Cardiac fibroblast (primary cell): ENCODE results near the gene PIP4K2A.
"Not testable (repeated sequence)": the region's sequence is repeated elsewhere in the genome, so short reads cannot be mapped to it uniquely, and the experiment has no call there.

ENCODE experiments used
- DNase-seq, 2 donors: peaks; one replicate each; pipeline versions ENCODE4 v3.0.0 to v3.0.0-alpha.2; 2010; ENCODE audit warnings: low read depth in 2 of 2
- H3K4me3 ChIP-seq, 2 donors: replicated peaks in 1 of 2; 1 replicate in 1 of 2; 2 replicates in 1 of 2; pipeline ENCODE4 v1.5.1; 2011; ENCODE audit warnings: low read depth in 2 of 2, low read length in 2 of 2, mild to moderate bottlenecking in 2 of 2, moderate library complexity in 1 of 2
- TF ChIP-seq, protein P1 (sequence below): IDR thresholded peaks from one replicate; pipeline ENCODE4 v1.5.1; 2011; ENCODE audit warnings: low read depth, mild to moderate bottlenecking, low read length, inconsistent platforms

PIP4K2A gene

GRCh38 chr10:22515009-22515408 is 199.4 kb downstream of the PIP4K2A start:
- no peak overlapping the region for H3K4me3 ChIP-seq
- TF ChIP-seq, protein P1, sequence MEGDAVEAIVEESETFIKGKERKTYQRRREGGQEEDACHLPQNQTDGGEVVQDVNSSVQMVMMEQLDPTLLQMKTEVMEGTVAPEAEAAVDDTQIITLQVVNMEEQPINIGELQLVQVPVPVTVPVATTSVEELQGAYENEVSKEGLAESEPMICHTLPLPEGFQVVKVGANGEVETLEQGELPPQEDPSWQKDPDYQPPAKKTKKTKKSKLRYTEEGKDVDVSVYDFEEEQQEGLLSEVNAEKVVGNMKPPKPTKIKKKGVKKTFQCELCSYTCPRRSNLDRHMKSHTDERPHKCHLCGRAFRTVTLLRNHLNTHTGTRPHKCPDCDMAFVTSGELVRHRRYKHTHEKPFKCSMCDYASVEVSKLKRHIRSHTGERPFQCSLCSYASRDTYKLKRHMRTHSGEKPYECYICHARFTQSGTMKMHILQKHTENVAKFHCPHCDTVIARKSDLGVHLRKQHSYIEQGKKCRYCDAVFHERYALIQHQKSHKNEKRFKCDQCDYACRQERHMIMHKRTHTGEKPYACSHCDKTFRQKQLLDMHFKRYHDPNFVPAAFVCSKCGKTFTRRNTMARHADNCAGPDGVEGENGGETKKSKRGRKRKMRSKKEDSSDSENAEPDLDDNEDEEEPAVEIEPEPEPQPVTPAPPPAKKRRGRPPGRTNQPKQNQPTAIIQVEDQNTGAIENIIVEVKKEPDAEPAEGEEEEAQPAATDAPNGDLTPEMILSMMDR = no peak
- no peak for DNase-seq

- H3K4me3 ChIP-seq, DNase-seq: not testable (repeated sequence)
Observed at GRCh38 chr10:22514414-22514758, 200.0 kb downstream of the PIP4K2A start.

- not testable (repeated sequence) for H3K4me3 ChIP-seq
- DNase-seq = peak in 1 of 2 donors; percentile 4
Observed at GRCh38 chr10:22513483-22514413, 200.6 kb downstream of the PIP4K2A start.

- DNase-seq, H3K4me3 ChIP-seq: not testable (repeated sequence)
Observed at GRCh38 chr10:22512015-22512414, 202.4 kb downstream of the PIP4K2A start.

- DNase-seq, H3K4me3 ChIP-seq: not testable (repeated sequence)
Observed at GRCh38 chr10:22508214-22508613, 206.2 kb downstream of the PIP4K2A start.

DNA sequence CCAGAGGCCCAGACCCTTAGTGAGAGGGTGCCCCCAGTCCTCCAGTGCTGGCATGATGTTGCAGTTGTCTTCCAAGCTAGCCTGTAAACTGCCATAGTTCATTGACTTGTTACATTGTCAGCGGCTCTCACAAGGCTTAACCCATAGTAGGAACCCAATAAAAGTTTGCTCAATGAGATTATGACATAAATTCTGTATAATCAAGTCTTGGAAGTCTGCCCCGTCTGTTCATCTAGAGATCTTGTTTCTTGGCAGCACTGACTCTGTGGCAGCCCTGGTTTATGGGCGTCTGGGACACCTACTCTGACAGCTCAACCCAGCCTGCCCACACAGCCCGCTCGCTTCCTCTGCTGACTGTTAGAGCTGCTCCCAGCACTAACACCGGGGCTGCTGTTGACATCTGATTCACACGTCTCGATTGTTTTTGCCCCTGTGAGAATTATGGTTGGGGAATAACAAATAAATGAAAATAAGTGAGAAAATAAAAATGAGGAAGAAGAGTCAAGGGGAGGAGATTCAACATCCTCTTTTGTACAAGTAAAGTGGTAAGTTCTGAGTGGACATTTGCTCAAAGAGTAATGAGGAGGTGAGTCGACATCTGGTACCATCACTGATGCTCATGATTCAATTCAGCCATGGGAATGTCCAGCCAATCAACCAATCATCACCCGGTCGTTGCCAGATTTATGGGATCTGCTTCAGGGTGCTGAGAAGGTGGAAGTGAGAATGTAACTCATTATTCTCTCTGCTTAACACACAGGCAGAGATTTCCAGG is 208.3 kb downstream of the PIP4K2A start:
- no peak overlapping the region for H3K4me3 ChIP-seq
- DNase-seq = peak in 1 of 2 donors; percentile 13

DNA sequence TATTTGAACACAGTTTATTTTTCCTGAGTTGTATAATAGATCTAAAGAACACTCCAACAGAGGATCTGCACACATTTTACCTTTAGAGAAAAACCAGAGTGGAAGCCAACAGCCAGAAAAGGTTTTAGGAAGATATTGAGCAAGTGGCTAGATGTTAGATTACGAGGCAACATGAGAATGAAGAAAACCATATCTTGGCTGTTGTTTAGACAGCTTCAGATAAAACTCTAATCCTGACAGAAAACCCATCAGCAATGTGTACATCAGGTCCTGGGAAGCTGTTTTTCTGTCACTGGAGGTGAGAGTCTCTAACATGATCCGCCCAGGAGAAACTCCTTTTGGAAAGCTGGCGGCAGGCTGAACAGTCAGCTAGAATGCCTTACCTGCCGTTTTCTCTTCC is 209.6 kb downstream of the PIP4K2A start:
- TF ChIP-seq, protein P1 = no peak
- DNase-seq = no peak
- H3K4me3 ChIP-seq = no peak overlapping the region

More for the DNA sequence above, 208.3 kb downstream of the PIP4K2A start:
- TF ChIP-seq, protein P1 = no peak

GRCh38 chr10:22503315-22504088 is 210.9 kb downstream of the PIP4K2A start:
- H3K4me3 ChIP-seq = no peak overlapping the region
- TF ChIP-seq, protein P1 = no peak
- DNase-seq = no peak
